Measurements from ENCODE around the gene C2CD5. TPM values are rescaled to one million over a fixed set of nuclear protein-coding genes. Genes with fewer than 3 reads are reported as not detected.
"Not testable (repeated sequence)": the region's sequence is repeated elsewhere in the genome, so short reads cannot be mapped to it uniquely, and the experiment has no call there.

C2CD5 gene
- total RNA-seq, 4 donors from 2014 or later, result 60.0 to 99.5 (median 72.6) TPM

- intact Hi-C loops (cut with DNase I; ENCODE audit: low total_unique reads), result no loop called here
- H3K27me3 ChIP-seq, result no peaks in the 10 kb centered on the region
- H3K36me3 ChIP-seq, result no peaks in the 10 kb centered on the region
- H3K27ac ChIP-seq, result no peak overlapping the region
- TF ChIP-seq CTCF (IDR thresholded peaks at IDR 0.05) (no peak), POLR2A (IDR thresholded peaks at IDR 0.05) (no peak)
- no peak for DNase-seq
- no peaks in the 10 kb centered on the region for H3K9me3 ChIP-seq
- no peak overlapping the region for H3K4me3 ChIP-seq
- no peaks in the 10 kb centered on the region for H3K4me1 ChIP-seq
These were observed 85.9 kb downstream of the C2CD5 start for GRCh38 chr12:22458298-22458937.

- H3K27ac ChIP-seq, result no peak overlapping the region
- TF ChIP-seq POLR2A (IDR thresholded peaks at IDR 0.05), result no peak
- TF ChIP-seq CTCF (IDR thresholded peaks at IDR 0.05), result no peak
- intact Hi-C loops (cut with DNase I; ENCODE audit: low total_unique reads), result no loop called here
These were observed 87.3 kb downstream of the C2CD5 start for GRCh38 chr12:22457085-22457484.

GRCh38 chr12:22453511-22453910 lies 90.8 kb downstream of the C2CD5 start:
- Histone ChIP-seq H3K27ac (no peak overlapping the region), H3K4me3 (no peak overlapping the region), H3K36me3 (no peaks in the 10 kb centered on the region), H3K27me3 (no peaks in the 10 kb centered on the region), H3K9me3 (no peaks in the 10 kb centered on the region), H3K4me1 (no peaks in the 10 kb centered on the region)
- no peak for DNase-seq
- TF ChIP-seq POLR2A (IDR thresholded peaks at IDR 0.05), result no peak
- TF ChIP-seq CTCF (IDR thresholded peaks at IDR 0.05), result no peak
- intact Hi-C loops (cut with DNase I; ENCODE audit: low total_unique reads), result no loop called here

More at GRCh38 chr12:22457085-22457484, 87.3 kb downstream of the C2CD5 start:
- no peaks in the 10 kb centered on the region for H3K27me3 ChIP-seq
- no peaks in the 10 kb centered on the region for H3K4me1 ChIP-seq
- H3K9me3 ChIP-seq, result no peaks in the 10 kb centered on the region
- H3K36me3 ChIP-seq, result no peaks in the 10 kb centered on the region
- no peak overlapping the region for H3K4me3 ChIP-seq
- DNase-seq, result no peak

GRCh38 chr12:22447223-22447622 lies 97.1 kb downstream of the C2CD5 start:
- H3K4me1 ChIP-seq, result no peaks in the 10 kb centered on the region
- DNase-seq, result no peak
- intact Hi-C loops (cut with DNase I; ENCODE audit: low total_unique reads), result no loop called here
- TF ChIP-seq CTCF (IDR thresholded peaks at IDR 0.05), result no peak
- TF ChIP-seq POLR2A (IDR thresholded peaks at IDR 0.05), result no peak
- no peaks in the 10 kb centered on the region for H3K36me3 ChIP-seq
- H3K27ac ChIP-seq, result no peak overlapping the region
- H3K27me3 ChIP-seq, result no peaks in the 10 kb centered on the region
- H3K9me3 ChIP-seq, result no peaks in the 10 kb centered on the region
- no peak overlapping the region for H3K4me3 ChIP-seq

- DNase-seq; H3K27me3 ChIP-seq; H3K27ac ChIP-seq; H3K9me3 ChIP-seq; H3K4me1 ChIP-seq; H3K36me3 ChIP-seq; H3K4me3 ChIP-seq; intact Hi-C loops (cut with DNase I; ENCODE audit: low total_unique reads): not testable (repeated sequence)
These were observed 100.1 kb downstream of the C2CD5 start for GRCh38 chr12:22444317-22444665.
